OCI-LY3 (cell line): Measurements from ENCODE around the gene EPN1.

Source experiments
- H2AFZ ChIP-seq: fragments of 200-600, 300-600 bp; shearing (Covaris generic); 2 replicates; pipeline ENCODE4 v1.6.0; 2014; ENCODE audit warnings: antibody characterized with exemption, low read depth, low read length
- H3K27ac ChIP-seq: fragments of 200-600, 300-600 bp; sonication (generic); 2 replicates; pipeline ENCODE4 v1.5.1; 2014; ENCODE audit warnings: mild to moderate bottlenecking, low read length, moderate library complexity, mixed read lengths
- H3K27me3 ChIP-seq: fragments of 200-600, 300-600 bp; sonication (generic); 2 replicates; pipeline ENCODE4 v1.6.1; 2014; ENCODE audit warnings: low read depth, low read length, mixed read lengths
- H3K36me3 ChIP-seq: fragments of 200-600, 300-600 bp; sonication (generic); replicated peaks from 2 replicates; pipeline ENCODE3; 2014; ENCODE audit warnings: low read depth, low read length, mixed read lengths
- H3K4me1 ChIP-seq: fragments of 300-600, 200-600 bp; sonication (generic); 2 replicates; pipeline ENCODE4 v1.6.1; 2014; ENCODE audit warnings: low read length, mixed read lengths
- H3K4me2 ChIP-seq: fragments of 200-600, 300-600 bp; sonication (generic); 2 replicates; pipeline ENCODE4 v1.6.1; 2014; ENCODE audit warnings: low read length, mixed read lengths
- H3K4me3 ChIP-seq: fragments of 300-600, 200-600 bp; sonication (generic); 2 replicates; pipeline ENCODE4 v1.5.1; 2014; ENCODE audit warnings: antibody characterized with exemption, mild to moderate bottlenecking, low read length, moderate library complexity
- H3K79me2 ChIP-seq: fragments of 300-600, 200-600 bp; shearing (Covaris generic); 2 replicates; pipeline ENCODE4 v1.6.1; 2014; ENCODE audit warnings: mild to moderate bottlenecking, low read length, mixed read lengths
- H3K9ac ChIP-seq: fragments of 300-600, 200-600 bp; shearing (Covaris generic); 2 replicates; pipeline ENCODE4 v1.6.0; 2014; ENCODE audit warnings: mild to moderate bottlenecking, low read length, moderate library complexity
- H3K9me3 ChIP-seq: fragments of 200-600, 300-600 bp; shearing (Covaris generic); 2 replicates; pipeline ENCODE4 v1.6.1; 2014; ENCODE audit warnings: low read length, mixed read lengths; ENCODE audit not compliant: insufficient read depth
- H4K20me1 ChIP-seq: fragments of 200-600, 300-600 bp; sonication (generic); 2 replicates; pipeline ENCODE4 v1.6.1; 2016; ENCODE audit warnings: low read length, mixed read lengths; ENCODE audit not compliant: insufficient read depth
- CTCF ChIP-seq: fragments of 200-600, 300-600 bp; sonication (generic); IDR thresholded peaks from 2 replicates; pipeline ENCODE4 v1.5.1; 2014; ENCODE audit warnings: antibody characterized with exemption, low read length, low read depth
- EZH2phosphoT487 ChIP-seq: fragments of 200-600 bp; shearing (Covaris generic); IDR thresholded peaks from 2 replicates; pipeline ENCODE4 v1.6.1; 2018; ENCODE audit warnings: antibody characterized with exemption, mixed run types, low read depth

EPN1 gene

GRCh38 chr19:55667511-55667910 is 7.5 kb upstream of the EPN1 start:
- H3K27ac ChIP-seq, result no peak overlapping the region

GRCh38 chr19:55667958-55668357 is 7.1 kb upstream of the EPN1 start:
- H3K9me3 ChIP-seq, result no peaks in the 10 kb centered on the region
- H3K36me3 ChIP-seq, result peaks cover 70% of the 10 kb centered on the region
- peaks cover 99% of the 10 kb centered on the region for H3K79me2 ChIP-seq
- no peak overlapping the region for H3K4me3 ChIP-seq
- no peak overlapping the region for H3K9ac ChIP-seq
- no peaks in the 10 kb centered on the region for H3K27me3 ChIP-seq
- TF ChIP-seq CTCF (no peak), EZH2phosphoT487 (no peak)
- H3K4me1 ChIP-seq, result no peaks in the 10 kb centered on the region
- no peak overlapping the region for H2AFZ ChIP-seq
- H3K4me2 ChIP-seq, result no peak overlapping the region
- H4K20me1 ChIP-seq, result peaks cover 83% of the 10 kb centered on the region
- H3K27ac ChIP-seq, result no peak overlapping the region

More at GRCh38 chr19:55667511-55667910, 7.5 kb upstream of the EPN1 start:
- Histone ChIP-seq H3K4me3 (no peak overlapping the region), H3K4me1 (no peaks in the 10 kb centered on the region), H3K79me2 (peaks cover 99% of the 10 kb centered on the region), H3K27me3 (no peaks in the 10 kb centered on the region), H4K20me1 (peaks cover 83% of the 10 kb centered on the region), H3K9me3 (no peaks in the 10 kb centered on the region), H3K9ac (no peak overlapping the region), H2AFZ (no peak overlapping the region), H3K4me2 (no peak overlapping the region), H3K36me3 (peaks cover 74% of the 10 kb centered on the region)
- TF ChIP-seq EZH2phosphoT487 (no peak), CTCF (no peak)

DNA sequence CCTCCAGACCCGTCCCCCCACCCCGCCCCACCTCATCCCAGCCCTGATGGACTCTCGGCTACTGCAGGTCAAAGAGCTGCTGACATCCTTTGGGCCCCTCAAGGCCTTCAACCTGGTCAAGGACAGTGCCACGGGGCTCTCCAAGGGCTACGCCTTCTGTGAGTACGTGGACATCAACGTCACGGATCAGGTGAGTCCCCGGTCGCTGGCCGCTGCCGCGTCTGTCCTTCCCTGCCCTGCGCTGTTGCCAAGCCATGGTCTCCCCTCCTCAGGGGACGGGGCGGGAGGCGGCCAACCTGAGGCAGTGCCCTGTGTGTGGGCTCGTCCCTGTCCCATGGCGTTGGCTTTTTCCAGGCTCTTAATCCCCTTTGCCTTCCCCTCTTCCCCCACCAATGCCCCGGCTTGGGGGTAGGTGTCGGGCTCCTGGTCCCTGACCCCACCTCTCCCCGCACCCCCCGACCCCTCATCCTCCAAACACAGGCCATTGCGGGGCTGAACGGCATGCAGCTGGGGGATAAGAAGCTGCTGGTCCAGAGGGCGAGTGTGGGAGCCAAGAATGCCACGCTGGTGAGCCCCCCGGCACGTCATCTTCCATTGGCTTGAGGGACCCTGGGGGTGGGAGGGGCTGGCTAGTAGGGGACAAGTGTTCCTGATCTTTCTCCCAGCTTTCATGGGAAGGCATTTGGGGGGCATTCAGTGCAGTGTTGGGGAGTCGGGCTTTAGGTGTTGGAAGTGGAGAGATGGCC is 6.2 kb upstream of the EPN1 start:
- peaks cover 82% of the 10 kb centered on the region for H4K20me1 ChIP-seq
- H3K4me1 ChIP-seq, result peaks cover 6% of the 10 kb centered on the region
- no peak overlapping the region for H2AFZ ChIP-seq
- peaks cover 99% of the 10 kb centered on the region for H3K79me2 ChIP-seq
- no peak overlapping the region for H3K27ac ChIP-seq
- H3K36me3 ChIP-seq, result peaks cover 62% of the 10 kb centered on the region
- H3K27me3 ChIP-seq, result no peaks in the 10 kb centered on the region
- H3K9ac ChIP-seq, result no peak overlapping the region
- no peak overlapping the region for H3K4me3 ChIP-seq
- TF ChIP-seq CTCF, result no peak
- no peaks in the 10 kb centered on the region for H3K9me3 ChIP-seq
- H3K4me2 ChIP-seq, result no peak overlapping the region

GRCh38 chr19:55669418-55670279 is 5.4 kb upstream of the EPN1 start:
- Histone ChIP-seq H3K4me2 (no peak overlapping the region), H3K27ac (no peak overlapping the region), H3K36me3 (peaks cover 54% of the 10 kb centered on the region), H3K79me2 (peaks cover 93% of the 10 kb centered on the region), H2AFZ (no peak overlapping the region), H3K9ac (no peak overlapping the region), H3K4me1 (peaks cover 11% of the 10 kb centered on the region), H3K4me3 (no peak overlapping the region), H4K20me1 (peaks cover 74% of the 10 kb centered on the region), H3K27me3 (no peaks in the 10 kb centered on the region), H3K9me3 (no peaks in the 10 kb centered on the region)
- no peak for TF ChIP-seq EZH2phosphoT487
- TF ChIP-seq CTCF, result no peak
